Stromal cell of bone marrow (primary cell): Measurements from ENCODE around the gene KIN.
"Not testable (repeated sequence)": the region's sequence is repeated elsewhere in the genome, so short reads cannot be mapped to it uniquely, and the experiment has no call there.

Experiments
- DNase-seq: peaks from one replicate; pipeline ENCODE4 v3.0.0-alpha.2; 2012; ENCODE audit warnings: low read depth

Gene KIN, protein sequence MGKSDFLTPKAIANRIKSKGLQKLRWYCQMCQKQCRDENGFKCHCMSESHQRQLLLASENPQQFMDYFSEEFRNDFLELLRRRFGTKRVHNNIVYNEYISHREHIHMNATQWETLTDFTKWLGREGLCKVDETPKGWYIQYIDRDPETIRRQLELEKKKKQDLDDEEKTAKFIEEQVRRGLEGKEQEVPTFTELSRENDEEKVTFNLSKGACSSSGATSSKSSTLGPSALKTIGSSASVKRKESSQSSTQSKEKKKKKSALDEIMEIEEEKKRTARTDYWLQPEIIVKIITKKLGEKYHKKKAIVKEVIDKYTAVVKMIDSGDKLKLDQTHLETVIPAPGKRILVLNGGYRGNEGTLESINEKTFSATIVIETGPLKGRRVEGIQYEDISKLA

DNA sequence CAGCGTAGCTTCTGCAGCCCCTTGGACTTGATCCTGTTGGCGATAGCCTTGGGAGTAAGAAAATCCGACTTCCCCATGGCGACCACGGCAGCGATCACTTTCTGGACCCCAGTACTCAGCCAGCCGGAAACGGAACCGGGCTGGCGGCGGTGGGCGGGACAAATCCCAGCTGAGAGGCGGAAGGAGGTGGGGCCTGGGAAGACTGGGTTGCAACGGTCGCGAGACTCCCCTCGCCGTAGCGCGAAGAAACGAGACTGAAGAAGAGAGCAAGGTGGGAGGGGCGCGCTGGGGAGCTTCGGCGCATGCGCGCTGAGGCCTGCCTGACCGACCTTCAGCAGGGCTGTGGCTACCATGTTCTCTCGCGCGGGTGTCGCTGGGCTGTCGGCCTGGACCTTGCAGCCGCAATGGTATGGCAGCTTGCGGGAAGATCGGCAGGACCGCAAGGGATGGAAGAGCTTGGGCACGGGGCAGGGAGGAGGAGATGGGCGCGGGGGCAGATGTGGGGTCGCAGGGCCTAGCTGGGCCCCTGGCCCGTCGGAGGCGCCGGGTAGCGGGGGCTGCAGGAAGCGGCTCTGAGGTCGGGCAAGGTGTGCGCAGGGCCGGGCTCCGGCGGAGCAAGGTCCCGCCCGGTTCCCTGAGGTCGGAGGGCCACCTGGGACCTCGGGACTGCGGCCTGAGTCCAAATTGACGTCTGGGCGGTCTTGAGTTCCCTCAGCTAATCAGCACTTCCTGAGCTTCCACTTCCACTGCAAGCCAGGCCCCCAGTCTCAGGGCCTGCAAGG lies at the start of gene KIN, which contains the start of gene ATP5F1C:
Gene KIN (minus strand): TSS at position 137 of the 782 bp plus-strand sequence. CDS start 60 bp downstream, at position 77.
Gene ATP5F1C (plus strand): TSS at position 321 of the 782 bp plus-strand sequence. CDS start 31 bp downstream, at position 352.
- peak; percentile 94 for DNase-seq

DNA sequence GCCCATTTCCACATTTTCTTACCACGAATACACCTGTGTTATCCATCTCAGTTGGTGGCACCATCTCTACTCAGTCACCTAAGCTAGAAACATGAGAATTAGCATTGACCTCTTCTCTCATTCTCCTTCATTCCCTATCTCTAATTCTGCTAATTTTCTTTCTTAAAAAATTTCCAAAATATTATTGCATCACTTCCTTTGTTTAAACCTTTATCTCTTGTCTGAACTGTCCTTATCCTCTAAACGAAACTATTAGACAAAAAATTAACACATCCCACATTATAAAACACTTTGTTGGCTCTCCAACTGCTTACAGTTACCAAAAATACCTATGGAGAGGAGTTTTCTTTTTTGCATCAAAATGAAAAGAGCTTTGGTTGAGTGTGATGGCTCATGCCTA lies 48.8 kb upstream of the KIN start:
- DNase-seq: no peak

DNA sequence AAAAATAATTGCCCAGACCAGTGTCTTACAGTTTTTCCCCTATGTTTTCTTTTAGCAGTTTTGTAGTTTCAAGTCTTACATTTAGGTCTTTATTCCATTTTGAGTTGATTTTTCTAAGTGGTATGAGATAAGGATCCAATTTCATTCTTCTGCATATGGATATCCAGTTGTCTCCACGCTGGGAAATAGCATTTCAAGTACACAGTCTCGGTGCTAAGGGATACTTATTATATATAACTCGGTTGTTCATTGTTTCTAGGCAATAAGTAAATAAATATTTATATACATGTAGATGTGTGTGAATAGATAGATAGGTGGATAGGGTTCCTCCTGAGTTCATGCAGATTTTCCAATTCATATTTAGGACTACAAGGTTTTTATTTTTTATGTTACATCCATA lies 46.5 kb upstream of the KIN start:
- no peak for DNase-seq

DNA sequence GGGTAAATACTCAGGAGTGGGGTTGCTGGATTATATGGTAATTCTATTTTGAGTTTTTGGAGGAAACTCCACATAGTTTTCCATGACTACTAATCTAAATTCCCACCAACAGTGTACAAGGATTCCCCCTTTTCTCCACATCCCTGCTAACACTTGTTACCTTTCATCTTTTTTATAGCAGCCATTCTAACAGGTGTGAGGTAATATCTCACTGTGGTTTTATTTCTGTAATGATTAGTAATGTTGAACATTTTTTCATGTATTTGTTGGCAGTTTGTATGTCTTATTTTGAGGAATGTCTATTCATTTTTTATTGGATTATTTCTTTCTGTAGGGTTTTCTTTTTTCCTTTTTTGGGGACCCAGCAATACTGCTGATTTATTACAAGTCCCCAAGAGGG lies 45.4 kb upstream of the KIN start:
- DNase-seq: no peak

DNA sequence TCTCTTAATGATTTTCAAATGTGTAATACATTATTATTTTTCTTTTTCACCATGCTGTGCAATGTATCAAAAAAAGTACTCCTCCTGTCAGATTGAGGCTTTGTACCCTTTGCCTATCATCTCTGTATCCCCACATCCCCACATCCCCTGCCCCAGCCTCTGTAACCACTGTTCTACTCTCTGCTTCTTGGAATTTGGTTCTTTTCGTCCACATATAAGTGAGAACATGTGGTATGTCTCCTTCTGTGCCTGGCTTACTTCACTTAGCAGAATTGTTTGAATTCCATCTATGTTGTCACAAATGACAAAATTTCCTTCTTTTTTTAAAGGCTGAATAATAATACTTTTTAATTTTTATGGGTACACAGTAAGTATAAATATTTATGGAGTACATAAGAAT lies 44.3 kb upstream of the KIN start:
- DNase-seq: no peak

DNA sequence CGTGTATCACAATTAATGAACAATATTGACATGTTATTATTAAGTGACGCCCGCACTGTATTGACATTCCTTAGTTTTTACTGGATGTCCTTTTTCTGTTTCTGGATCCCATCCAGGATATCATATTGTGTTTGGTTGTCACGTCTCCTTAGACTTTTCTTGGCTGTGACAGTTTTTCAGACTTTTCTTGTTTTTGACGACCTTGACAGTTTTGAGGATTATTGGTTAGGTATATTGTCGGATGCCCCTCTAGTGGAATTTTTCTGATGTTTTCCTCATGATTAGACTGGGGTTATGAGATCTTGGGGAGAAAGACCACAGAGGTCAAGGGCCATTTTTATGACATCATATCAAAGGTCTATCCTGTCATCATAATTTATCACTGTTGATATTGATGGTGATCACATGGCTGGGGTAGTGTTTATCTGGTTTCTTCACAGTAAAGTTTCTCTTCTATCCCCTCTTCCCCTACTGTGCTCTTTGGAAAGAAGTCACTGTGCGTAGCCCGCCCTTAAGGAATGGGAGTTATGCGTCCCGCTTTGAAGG lies 41.6 kb upstream of the KIN start:
- no peak for DNase-seq

DNA sequence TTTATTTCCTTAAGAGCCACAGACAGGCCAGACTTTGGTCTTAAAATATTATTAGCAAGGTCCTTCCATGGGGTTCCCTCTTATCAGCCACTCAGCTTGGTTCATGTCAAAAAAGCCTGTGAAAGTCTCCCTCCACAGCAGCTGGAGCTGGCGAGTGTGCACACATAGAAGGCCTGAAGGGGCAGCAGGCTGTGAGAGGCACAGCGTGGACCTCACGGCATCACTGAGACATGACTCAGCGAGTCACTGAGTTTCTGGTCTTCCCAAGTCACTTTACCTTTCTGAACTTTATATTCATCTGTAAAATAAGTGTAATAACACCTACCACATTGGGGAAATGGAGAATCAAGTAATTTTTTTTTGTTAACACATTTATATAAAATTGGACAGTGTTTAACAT lies 39.2 kb upstream of the KIN start:
- no peak for DNase-seq

DNA sequence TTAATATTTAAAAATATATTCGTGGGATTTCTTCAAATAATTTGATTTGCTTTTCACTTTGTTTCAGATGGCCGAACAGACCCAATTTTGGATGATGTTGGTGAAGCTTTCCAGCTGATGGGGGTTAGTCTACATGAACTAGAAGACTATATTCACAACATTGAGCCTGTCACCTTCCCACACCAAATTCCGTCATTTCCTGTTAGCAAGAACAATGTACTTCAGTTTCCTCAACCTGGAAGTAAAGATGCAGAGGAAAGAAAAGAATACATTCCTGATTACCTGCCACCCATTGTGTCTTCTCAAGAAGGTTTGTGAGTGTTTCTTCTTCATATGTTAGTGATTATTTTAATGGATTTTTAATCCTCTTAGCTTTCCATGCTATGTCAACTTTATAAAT lies 36.5 kb upstream of the KIN start:
- no peak for DNase-seq

DNA sequence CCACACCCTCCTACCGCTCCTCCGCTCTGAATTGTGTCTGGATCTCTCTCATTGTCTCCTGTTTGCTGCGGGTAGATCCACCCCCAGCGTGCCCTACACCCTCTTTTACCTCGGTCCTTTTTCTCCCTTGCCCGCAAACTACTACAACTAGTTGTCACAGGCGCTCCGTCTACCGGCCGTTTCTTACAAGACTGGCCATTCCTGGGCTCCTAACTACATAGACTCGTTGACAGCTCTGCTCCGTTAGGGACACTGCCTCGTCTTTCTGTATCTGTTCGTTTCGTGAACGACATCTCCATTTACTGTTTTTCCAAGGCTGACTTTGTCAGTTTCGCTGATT lies 31.3 kb upstream of the KIN start:
- DNase-seq: peak; percentile 36

DNA sequence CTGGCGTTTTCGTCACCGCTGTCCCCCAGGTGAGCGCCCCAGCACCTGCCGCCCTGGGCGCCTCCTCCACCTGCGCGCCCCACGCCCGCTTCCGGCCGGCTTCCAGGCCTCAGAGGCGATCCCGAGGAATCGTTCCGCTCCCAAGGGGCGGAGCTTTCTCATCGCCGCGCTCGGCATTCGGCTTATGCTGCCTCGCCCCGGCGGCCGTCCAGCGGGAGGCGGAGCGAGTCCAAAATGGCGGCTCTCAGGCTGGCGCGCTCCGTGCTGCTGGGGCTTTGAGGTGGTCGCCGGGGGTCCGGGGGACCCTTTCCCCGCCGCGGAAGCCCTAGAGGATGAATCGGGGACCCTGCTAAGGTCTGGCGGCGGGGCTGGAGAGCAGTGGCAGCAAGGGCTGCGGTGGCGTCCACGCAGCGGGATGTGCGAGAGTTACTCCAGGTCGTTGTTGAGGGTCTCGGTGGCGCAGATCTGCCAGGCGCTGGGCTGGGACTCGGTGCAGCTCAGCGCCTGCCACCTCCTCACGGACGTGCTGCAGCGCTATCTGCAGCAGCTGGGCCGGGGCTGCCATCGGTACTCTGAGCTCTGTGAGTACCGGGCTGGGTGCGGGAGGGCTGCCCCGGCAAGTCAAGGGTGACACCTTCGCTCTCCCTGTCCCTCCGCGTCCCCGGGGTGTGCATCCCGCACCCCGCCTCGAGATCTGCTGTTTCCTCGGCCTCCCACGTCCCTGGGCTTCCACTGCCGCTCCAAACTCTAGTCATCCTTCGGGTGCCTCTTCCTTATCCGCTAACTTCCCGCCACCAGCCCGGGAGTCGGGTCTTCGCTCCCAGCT lies 30.7 kb upstream of the KIN start, which contains the start of gene TAF3:
Gene TAF3 (plus strand): TSS at position 211 of the 826 bp plus-strand sequence. CDS start 205 bp downstream, at position 416.
- DNase-seq: peak; percentile 83

DNA sequence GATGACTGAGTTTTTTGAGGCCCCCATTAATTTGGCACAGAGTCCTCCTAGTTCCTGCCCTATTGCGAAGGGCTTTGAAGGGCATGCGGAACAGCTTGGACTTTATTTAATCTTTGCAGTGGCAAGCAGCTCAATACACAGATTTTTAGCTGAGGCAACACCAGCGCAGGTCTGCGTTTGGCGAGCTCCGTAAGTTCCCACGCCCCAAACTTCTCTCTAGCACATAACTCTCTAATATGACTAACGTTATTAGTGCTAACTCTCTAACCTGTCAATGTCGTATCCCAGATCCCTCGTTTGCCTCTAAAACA lies 30.1 kb upstream of the KIN start:
- no peak for DNase-seq

DNA sequence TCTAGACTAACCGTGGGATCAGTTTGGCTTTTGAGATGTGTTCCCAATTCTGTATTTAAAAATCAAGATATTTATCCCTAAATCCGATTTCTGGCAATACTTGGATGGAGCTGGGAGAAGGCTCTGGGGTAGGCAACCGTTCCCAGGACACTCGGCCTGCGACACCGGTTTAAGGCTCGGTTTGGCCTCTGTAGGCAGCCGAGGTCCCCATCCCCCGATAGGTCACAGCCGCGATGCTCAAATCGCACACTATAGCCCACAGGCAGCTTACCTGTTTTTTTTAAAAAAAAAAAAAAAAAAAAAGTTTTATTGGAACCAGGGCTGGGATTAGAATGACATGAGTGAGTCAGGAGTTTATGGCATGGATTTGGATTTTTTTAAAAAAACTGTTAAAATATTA lies 29.8 kb upstream of the KIN start:
- no peak for DNase-seq

DNA sequence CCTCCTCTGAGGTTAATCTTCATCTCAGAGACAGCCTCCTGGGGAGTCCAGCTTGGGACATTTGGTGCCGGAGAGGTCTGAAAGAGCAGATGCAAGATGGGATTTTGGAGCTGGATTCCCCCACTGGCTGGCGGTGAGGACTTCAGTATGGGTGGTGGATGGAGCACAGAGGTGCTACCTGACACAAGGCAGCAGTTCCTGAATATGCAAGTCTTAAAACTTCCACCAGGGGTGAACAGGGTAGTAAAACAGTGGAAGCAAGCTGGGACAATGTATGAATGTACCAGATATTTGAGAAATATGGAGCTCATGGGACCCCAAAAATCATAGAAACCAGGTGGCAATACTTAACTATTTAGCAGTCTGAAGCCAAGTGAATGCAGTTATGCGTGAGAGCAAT lies 25.7 kb upstream of the KIN start:
- no peak for DNase-seq

DNA sequence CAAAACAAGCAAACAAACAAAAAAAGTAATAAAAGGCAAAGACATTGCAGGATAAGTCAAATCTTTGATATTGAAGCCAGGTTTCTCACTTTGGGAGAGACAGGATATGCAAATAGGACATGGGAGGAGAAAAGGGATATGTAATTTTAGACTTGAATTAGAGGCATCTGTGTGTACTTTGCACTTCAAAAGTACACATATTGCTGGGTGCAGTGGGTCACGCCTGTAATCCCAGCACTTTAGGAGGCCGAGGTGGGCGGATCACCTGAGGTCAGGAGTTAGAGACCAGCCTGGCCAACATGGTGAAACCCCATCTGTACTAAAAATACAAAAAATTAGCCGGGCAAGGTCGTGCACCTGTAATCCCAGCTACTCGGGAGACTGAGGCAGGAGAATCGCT lies 23.9 kb upstream of the KIN start:
- not testable (repeated sequence) for DNase-seq

DNA sequence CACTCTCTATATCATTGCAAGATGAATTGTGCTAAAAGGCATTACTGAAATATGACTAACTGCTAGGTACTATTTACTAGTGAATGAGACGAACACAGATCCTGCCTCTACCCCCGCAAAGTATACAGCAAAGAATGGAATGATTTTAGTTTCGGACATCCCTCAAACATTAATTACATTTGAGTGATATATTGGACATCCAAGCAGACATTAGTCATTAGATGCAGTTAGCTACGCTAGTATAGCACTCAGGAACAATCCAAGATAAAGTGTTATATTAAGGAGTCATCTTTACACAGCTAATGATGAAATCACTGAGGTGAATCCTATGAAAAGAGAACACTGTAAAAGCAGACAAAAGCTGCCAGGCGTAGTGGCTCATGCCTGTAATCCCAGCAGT lies 23.2 kb upstream of the KIN start:
- DNase-seq: no peak

DNA sequence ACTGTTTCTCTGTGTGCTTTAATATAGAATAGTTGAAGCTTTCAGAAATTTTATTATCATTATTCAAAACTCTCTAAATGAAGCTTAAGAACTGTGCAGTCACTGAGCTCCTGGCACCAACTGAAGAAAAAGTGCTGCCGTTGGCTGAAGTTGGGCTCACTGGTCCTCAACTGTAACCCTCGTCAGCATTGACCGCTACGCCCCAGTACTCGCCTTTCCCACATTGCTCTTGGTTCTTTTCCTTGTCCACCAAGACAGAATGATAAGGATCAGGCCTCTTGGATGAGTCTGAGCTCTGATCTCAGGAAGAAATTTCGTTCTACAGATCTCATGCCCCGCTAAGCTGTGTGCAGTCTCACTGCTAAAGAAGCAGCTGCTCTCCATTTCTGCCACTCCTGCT lies 22.6 kb upstream of the KIN start:
- DNase-seq: no peak

DNA sequence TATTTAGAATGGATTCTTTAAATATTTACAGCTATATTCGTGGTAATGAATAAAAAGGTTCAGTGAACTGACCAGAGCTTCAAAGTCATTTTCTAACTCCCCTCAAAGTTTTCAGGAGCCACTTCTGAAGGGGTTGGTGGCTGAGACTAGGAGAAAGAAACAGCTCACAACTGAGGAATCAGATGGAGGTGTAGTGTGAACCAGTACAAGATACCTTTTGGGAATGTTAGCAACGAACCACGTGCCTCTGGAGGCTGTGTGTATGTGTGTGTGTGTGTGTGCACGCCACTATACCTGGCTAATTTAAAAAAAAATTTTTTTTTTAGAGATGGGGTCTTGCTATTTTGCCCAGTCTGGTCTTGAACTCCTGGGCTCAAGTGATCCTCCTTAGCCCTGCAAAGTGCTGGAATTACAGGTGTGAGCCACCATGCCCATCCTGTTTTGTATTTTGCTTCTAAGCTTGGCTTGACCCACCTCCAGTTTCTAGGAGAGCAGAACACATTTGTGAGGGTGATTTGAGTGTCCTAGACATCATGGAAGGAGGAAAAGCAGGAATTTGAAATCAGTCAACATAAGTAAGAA lies 21.0 kb upstream of the KIN start:
- no peak for DNase-seq

DNA sequence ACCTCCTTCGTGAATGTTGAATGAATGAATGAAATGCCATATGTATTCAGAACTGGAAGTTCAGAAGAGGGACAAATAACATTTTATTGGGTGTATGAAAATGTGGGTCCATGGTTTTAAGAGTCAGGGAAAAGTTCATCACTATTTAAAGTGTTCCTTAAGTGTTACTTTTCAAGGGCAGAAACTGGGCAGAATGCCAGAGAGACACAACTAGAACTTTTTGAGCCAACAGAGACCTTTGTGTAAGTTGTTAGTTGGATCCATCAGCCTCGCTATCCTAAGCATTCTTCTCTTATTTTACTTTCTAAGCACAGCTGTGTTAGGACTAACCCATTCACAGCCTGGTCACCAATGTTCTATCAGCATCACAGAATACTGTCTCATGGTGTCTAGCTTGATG lies 16.9 kb upstream of the KIN start:
- no peak for DNase-seq

DNA sequence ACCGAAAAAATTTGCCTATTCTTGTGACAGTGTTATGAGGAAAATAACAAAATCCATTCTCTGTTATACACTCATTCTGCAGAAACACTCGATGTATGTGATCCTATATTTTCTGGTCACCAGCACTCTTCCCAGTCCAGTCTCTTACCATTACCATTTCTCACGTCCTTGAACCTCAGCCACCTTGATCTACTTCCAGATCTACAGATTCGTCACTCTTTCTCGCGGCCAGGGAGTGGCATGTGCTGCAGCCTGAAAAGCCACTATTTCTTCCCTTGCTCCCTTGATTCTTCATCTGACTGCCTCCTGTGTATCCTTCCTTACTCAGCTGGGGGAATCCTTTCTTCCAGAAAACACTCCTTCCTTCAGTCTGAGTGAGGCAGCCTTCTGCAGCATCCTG lies 16.4 kb upstream of the KIN start:
- no peak for DNase-seq

DNA sequence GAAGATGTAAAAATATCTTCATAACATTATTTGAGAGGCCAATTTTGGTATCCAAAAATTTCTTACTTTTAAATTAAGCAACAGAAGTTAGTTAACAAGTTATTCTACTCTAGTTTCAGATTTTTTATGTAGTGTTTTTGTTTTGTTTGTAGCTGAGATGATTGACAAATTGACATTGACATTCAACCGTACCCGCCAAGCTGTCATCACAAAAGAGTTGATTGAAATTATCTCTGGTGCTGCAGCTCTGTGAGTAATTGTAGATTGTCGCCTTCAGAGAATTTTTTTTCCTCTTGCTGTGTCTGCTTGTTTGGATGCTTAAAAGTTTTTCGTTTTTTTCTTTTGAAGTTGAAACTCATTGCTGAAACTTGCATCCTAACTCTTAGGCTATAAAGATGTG lies 14.8 kb upstream of the KIN start:
- DNase-seq: no peak

DNA sequence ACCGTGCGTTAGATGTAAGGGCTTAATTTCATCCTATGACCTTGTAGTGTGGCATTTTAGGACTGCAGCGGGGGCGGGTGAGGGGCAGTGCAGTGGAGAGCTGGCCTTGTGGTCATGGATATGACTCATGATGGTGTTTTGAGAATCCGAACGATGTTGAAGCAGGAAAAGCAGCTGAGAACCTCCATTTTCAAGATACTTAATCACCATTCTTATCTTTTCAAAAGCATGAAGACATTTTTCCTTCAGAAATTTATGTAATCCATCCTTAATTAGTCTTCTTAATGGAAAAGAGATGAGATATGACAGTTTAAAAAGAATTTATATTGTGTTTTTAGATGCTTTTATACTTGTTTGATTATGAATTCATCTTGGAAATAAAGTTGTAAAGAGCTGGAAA lies 9.8 kb upstream of the KIN start:
- DNase-seq: peak; percentile 79

DNA sequence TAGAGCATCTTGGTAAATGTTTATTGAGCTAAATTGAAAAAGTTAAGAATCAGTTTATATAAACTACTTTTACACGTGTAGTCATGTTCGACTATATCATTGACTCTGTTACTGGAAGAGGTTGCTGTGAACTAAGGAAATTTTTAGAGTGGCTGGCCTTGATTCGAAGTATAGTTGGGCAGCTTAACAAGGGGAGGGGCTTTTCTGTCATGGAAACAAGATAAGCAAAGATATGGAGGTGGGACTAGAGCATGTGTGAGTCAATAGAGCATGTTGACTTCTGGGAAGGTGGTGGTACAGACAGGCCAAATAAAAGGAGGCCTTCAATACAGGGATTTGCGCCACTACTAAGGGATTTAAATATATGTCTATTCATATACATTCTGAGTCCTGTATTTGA lies 7.8 kb upstream of the KIN start:
- no peak for DNase-seq
